Measurements from ENCODE around the gene AKR1E2.

- no peak for TF ChIP-seq CTCF (IDR thresholded peaks at IDR 0.05; ENCODE audit: insufficient read depth, low read depth, low read length)
- no peak for TF ChIP-seq EZH2 (IDR thresholded peaks at IDR 0.05; ENCODE audit: insufficient read depth, low read length)
Observed at GRCh38 chr10:4803822-4804221, 22.2 kb upstream of the AKR1E2 start.
